Measurements from ENCODE around the gene COL13A1. TPM values are rescaled to one million over a fixed set of nuclear protein-coding genes. Genes with fewer than 3 reads are reported as not detected.
A peak's percentile ranks its signal among the peaks of the same experiment; 100 is the strongest.

COL13A1 gene
- total RNA-seq, 1 donor from 2014 or later = 18.3 TPM

- DNase-seq (ENCODE audit: low spot score) = peak; percentile 78
These were observed 44.0 kb downstream of the COL13A1 start for GRCh38 chr10:69845574-69846292.

- peak; percentile 72 for DNase-seq (ENCODE audit: low spot score)
These were observed 44.7 kb downstream of the COL13A1 start for GRCh38 chr10:69846293-69846921.

- DNase-seq (ENCODE audit: low spot score) = peak; percentile 95
These were observed 45.8 kb downstream of the COL13A1 start for GRCh38 chr10:69847458-69847857.

DNA sequence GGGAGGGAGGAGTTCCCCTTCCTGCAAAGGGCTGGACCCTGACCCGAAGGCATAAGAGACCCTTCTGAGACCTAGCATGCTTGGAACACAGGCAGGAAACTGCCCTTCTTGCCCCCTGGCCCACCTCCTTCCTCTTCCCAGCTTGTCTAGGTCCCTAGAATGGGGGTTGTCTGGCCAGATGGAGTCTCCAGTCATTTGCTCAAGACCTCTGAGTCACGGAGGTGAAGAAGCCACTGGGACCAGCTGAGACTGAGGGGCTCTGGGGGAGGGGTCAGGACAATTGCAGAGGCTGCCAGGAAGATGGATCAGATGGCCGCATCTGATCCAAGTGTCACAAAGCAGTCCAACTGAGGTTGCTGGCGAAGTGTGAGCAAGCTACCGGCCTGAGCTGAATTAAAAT, 46.2 kb downstream of the COL13A1 start:
- DNase-seq (ENCODE audit: low spot score) = no peak

- DNase-seq (ENCODE audit: low spot score) = no peak
These were observed 46.7 kb downstream of the COL13A1 start for GRCh38 chr10:69848454-69848853.

GRCh38 chr10:69849825-69850224, 48.1 kb downstream of the COL13A1 start:
- no peak for DNase-seq (ENCODE audit: low spot score)

- DNase-seq (ENCODE audit: low spot score) = no peak
These were observed 48.7 kb downstream of the COL13A1 start for GRCh38 chr10:69850440-69850839.

DNA sequence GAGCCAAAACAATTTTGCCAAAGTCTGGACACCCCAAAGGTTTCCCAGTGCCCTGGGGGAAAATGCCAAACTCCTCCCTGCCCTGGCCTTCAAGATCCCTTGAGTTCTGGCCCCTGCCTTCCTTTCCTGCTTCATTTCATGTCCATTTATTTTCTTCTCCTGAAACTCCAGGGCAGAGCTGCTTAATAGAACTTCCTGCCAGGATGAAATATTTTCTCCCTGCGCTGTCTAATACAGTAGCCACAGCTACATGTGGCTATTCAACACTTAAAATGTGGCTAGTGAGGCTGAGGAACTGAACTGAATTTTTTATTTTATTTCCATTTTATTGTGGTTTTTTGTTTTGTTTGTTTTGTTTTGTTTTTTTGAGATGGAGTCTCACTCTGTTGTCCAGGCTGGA, 49.6 kb downstream of the COL13A1 start:
- no peak for DNase-seq (ENCODE audit: low spot score)

DNA sequence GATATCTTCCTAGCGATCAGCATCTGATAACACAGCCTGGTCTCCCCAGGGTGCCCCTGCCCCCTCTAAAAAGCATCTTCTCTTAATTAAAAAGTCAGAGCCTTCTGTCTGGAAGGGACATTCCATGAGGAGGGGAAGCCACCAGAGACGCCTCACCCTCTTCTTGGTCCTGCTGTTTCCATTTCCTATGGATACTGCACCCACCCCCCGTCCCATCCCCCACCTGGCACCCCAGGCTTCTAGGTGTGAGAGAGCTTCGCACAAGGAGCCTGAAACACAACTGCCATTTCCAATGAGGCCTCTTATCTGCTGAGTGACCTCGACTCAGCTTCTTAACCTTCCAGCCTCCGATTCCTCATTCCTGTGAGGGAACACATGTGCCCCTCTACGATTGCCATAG, 51.4 kb downstream of the COL13A1 start:
- DNase-seq (ENCODE audit: low spot score) = no peak

- no peak for DNase-seq (ENCODE audit: low spot score)
These were observed 53.0 kb downstream of the COL13A1 start for GRCh38 chr10:69854511-69855345.

GRCh38 chr10:69855346-69856111, 53.8 kb downstream of the COL13A1 start:
- no peak for DNase-seq (ENCODE audit: low spot score)

- no peak for DNase-seq (ENCODE audit: low spot score)
These were observed 55.0 kb downstream of the COL13A1 start for GRCh38 chr10:69856601-69857166.

DNA sequence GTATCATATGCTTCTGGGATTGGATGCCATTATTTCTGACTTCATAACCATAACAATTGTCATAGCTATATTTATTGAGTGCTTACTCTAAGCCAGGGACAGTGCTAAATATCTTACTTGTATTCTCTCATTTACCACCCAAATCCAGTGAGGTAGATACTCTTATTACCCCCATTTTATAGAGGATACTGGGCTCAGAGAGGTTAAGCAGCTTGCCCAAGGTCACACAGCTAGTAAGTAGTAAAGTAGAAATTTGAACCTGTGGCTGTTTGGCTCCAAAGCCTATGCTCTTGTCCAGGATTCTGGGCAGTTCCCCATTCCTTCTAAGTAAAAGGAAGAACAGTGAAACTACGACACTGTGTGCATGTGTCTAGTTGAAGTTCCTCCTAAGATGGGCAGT, 56.5 kb downstream of the COL13A1 start:
- DNase-seq (ENCODE audit: low spot score) = no peak

- no peak for DNase-seq (ENCODE audit: low spot score)
These were observed 58.6 kb downstream of the COL13A1 start for GRCh38 chr10:69860271-69860670.

DNA sequence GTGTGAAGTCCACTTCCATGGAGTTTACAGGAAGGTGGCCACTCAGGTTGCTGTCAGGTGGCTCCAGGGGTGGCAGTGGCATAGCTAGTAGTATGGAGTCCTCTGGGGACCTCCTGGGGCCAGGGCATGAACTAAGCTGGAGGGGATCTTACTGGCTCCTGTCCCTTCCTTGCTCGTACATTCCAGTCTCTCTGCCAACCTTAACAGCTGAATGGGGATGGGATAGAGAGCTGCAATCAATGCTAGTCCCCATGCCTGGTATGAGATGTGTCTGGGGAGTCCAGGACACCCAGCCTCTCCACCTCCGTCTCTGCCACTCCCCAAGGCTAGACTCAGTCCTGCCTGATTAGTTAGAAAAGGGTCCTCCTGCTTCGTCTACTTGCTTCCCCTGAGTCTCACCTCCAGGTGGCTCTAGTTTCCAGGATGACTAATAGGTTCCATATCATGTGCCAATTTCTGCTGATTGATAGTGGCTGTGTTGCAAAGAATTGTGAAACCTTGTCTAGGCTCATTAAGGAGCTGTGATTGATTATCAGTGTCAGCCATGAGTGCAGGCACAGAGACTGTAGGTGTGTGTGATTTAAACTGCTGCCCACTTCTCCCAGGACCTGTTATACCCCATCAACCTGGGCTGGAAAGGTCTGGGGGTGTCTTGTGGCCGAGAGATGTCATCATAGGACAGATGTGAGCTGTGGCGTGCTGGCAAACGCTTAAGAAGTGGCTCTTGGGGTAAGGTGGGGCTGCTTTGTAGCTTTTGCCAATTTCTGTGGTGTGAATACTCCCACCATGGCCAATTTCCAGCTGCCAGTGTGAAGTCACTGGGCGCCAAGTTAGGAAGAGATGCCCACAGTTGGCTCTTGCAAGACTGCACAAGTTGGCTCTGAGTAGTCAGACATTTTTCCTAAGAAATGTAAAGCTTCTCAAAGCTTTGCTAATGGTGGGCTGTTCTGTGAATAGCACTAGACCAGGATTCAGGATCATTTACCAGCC, 59.8 kb downstream of the COL13A1 start:
- no peak for DNase-seq (ENCODE audit: low spot score)

DNA sequence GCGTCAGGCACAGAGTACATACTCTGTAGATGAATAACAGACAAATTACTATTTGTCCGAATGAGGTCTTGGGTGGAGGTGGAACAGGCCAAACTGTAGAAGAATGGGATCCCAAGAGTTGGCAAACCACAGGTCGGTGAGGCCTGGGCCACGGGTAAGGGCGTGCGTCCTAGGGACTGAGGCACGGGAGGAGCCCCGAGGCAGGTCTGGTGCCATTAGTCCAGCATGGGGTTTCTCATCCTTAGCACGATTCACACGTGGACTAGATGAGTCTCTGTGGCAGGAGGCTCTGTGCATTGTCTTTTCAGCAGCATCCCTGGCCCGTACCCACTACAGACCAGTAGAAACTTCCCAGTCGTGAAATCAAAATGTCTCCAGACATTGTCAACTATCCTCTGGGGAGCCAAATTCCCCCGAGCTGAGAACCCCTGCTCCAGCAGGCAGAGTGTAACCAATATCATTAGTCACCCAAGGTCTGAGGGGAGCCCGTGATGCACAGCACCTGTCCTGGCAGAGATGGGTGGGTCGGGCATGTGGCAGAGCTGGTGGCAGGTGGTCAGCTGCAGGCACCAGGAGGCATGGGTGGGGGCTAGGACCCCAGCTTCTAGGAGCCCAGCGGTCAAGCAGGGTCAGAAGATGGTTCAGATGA, 61.3 kb downstream of the COL13A1 start:
- DNase-seq (ENCODE audit: low spot score) = no peak

DNA sequence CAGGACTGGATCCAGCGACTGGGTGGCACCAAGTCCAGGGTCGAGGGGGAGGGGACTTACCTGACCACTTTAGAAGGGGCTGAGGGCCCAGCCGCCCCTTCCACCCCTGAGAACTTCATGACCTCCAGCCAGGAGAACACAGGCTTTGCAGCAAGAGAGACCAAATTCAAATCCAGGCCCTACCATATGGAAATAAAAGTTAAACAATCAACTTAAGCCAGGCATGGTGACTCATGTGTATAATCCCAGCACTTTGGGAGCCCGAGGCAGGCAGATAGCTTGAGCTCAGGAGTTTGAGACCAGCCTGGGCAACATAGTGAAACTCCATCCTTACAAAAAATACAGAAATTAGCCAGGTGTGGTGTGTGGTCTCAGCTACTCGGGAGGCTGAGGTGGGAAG, 61.9 kb downstream of the COL13A1 start:
- peak; percentile 42 for DNase-seq (ENCODE audit: low spot score)

GRCh38 chr10:69864321-69864720, 62.6 kb downstream of the COL13A1 start:
- peak; percentile 51 for DNase-seq (ENCODE audit: low spot score)

GRCh38 chr10:69865450-69865849, 63.7 kb downstream of the COL13A1 start:
- no peak for DNase-seq (ENCODE audit: low spot score)

- no peak for DNase-seq (ENCODE audit: low spot score)
These were observed 64.6 kb downstream of the COL13A1 start for GRCh38 chr10:69866246-69866687.
